Vagina (tissue), 2 donors: ENCODE measurements around the gene FHL2. TPM values are rescaled to one million over a fixed set of nuclear protein-coding genes. Genes with fewer than 3 reads are reported as not detected.

Experiments
- DNase-seq, 2 donors: peaks; one replicate each; pipeline ENCODE4 v3.0.0-alpha.2; 2017; ENCODE audit errors: extremely low spot score in 2 of 2
- H3K27ac ChIP-seq: fragments of 200-600 bp; sonication (generic); one replicate; pipeline ENCODE4 v1.5.1; 2019
- H3K27me3 ChIP-seq: fragments of 200-600 bp; sonication (generic); one replicate; pipeline ENCODE4 v1.5.1; 2019
- H3K36me3 ChIP-seq, 2 donors: fragments of 200-600 bp; sonication (generic); one replicate each; pipeline ENCODE4 v1.5.1; 2017 to 2019
- H3K4me1 ChIP-seq: fragments of 200-600 bp; sonication (generic); one replicate; pipeline ENCODE4 v1.5.1; 2019
- H3K4me3 ChIP-seq, 2 donors: fragments of 200-600 bp; sonication (generic); 1 replicate in 1 of 2; 2 replicates in 1 of 2; pipeline ENCODE4 v1.5.1; 2016 to 2019
- H3K9me3 ChIP-seq: fragments of 200-600 bp; sonication (generic); one replicate; pipeline ENCODE4 v1.5.1; 2019
- POLR2A ChIP-seq, 2 donors: fragments of 450-650 bp; IDR thresholded peaks; one replicate each; pipeline ENCODE4 v1.6.1; 2017; ENCODE audit warnings: antibody characterized with exemption in 2 of 2, mild to moderate bottlenecking in 2 of 2, moderate library complexity in 2 of 2
- POLR2AphosphoS5 ChIP-seq, 2 donors: sonication (generic); formaldehyde crosslinking; IDR thresholded peaks; one replicate each; pipeline ENCODE4 v1.9.0; 2017; ENCODE audit warnings: antibody characterized with exemption in 2 of 2, mild to moderate bottlenecking in 2 of 2, low read depth in 1 of 2; ENCODE audit not compliant: insufficient read depth in 1 of 2
- intact Hi-C: fragments of 100-400 bp; cut with DNase I; formaldehyde crosslinking; loops from one replicate; pipeline ENCODE4 v1.15.1; 2023
- total RNA-seq: library from RNA; depleted of rRNA; stranded (reverse); fragments of >200 nt; gene quantifications from one replicate; pipeline ENCODE4 v1.2.3, GENCODE V29; 2016
- TF ChIP-seq, protein P1 (sequence below), 3 experiments: fragments of 450-650 bp in 2 of 3; fragments of 200-600 bp in 1 of 3; sonication (generic) in 1 of 3; IDR thresholded peaks; one replicate each; pipeline ENCODE4 v1.5.1; 2017 to 2019; ENCODE audit warnings: antibody characterized with exemption in 3 of 3, mild to moderate bottlenecking in 2 of 3, moderate library complexity in 2 of 3

Gene FHL2
- total RNA-seq, 1 donor from 2014 or later, result 62.1 TPM

GRCh38 chr2:105409717-105410116, 10.9 kb upstream of the FHL2 start:
- intact Hi-C loops, result no loop called here
- peak; percentile 50 to 84 for TF ChIP-seq POLR2AphosphoS5 (IDR thresholded peaks at IDR 0.05; ENCODE audit: insufficient read depth in 1 of 2, low read depth in 1 of 2)
- TF ChIP-seq, protein P1, sequence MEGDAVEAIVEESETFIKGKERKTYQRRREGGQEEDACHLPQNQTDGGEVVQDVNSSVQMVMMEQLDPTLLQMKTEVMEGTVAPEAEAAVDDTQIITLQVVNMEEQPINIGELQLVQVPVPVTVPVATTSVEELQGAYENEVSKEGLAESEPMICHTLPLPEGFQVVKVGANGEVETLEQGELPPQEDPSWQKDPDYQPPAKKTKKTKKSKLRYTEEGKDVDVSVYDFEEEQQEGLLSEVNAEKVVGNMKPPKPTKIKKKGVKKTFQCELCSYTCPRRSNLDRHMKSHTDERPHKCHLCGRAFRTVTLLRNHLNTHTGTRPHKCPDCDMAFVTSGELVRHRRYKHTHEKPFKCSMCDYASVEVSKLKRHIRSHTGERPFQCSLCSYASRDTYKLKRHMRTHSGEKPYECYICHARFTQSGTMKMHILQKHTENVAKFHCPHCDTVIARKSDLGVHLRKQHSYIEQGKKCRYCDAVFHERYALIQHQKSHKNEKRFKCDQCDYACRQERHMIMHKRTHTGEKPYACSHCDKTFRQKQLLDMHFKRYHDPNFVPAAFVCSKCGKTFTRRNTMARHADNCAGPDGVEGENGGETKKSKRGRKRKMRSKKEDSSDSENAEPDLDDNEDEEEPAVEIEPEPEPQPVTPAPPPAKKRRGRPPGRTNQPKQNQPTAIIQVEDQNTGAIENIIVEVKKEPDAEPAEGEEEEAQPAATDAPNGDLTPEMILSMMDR (IDR thresholded peaks at IDR 0.05), result no peak
- no peaks in the 10 kb centered on the region for H3K27me3 ChIP-seq
- no peaks in the 10 kb centered on the region for H3K9me3 ChIP-seq
- H3K27ac ChIP-seq, result no peak overlapping the region
- no peak for DNase-seq
- H3K36me3 ChIP-seq, result no peaks in the 10 kb centered on the region
- H3K4me3 ChIP-seq, result no peak overlapping the region
- peaks cover 26% of the 10 kb centered on the region for H3K4me1 ChIP-seq

GRCh38 chr2:105407946-105408743, 9.3 kb upstream of the FHL2 start:
- H3K4me1 ChIP-seq, result peaks cover 32% of the 10 kb centered on the region
- no peak for DNase-seq
- H3K4me3 ChIP-seq, result no peak overlapping the region
- no peaks in the 10 kb centered on the region for H3K27me3 ChIP-seq
- no peak overlapping the region for H3K27ac ChIP-seq
- no peaks in the 10 kb centered on the region for H3K9me3 ChIP-seq
- no peaks in the 10 kb centered on the region for H3K36me3 ChIP-seq
- TF ChIP-seq POLR2AphosphoS5 (IDR thresholded peaks at IDR 0.05; ENCODE audit: insufficient read depth in 1 of 2, low read depth in 1 of 2) (no peak), POLR2A (IDR thresholded peaks at IDR 0.05) (no peak)
- TF ChIP-seq, protein P1 (IDR thresholded peaks at IDR 0.05), result no peak
- intact Hi-C loops, result no loop called here

DNA sequence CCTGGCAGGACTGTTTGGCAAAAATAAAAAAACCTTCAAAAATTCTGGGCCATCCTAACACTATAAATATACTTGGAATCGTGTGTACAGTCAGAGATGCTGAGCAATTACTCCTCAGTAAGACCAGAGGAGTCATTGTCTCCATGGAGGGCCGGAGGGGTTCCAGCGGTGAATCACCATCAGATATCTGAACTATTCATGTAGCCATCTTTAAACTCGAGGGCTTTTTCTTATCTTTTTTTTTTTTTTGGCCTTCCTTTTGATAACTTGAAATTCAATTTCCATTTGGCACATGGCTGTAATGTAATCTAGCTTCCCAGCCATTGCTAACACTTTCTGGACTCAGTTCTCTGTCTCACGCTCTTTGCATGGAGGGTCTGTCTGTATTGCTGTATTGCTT, 7.4 kb upstream of the FHL2 start:
- TF ChIP-seq, protein P1 (IDR thresholded peaks at IDR 0.05), result no peak
- TF ChIP-seq POLR2AphosphoS5 (IDR thresholded peaks at IDR 0.05; ENCODE audit: insufficient read depth in 1 of 2, low read depth in 1 of 2), result no peak
- intact Hi-C loops, result no loop called here

GRCh38 chr2:105405291-105405690, 6.4 kb upstream of the FHL2 start:
- Histone ChIP-seq H3K9me3 (no peaks in the 10 kb centered on the region), H3K27me3 (no peaks in the 10 kb centered on the region), H3K4me3 (no peak overlapping the region), H3K36me3 (no peaks in the 10 kb centered on the region), H3K27ac (peak overlapping the region; percentile 36), H3K4me1 (peaks cover 25% of the 10 kb centered on the region)
- no peak for DNase-seq
- intact Hi-C loops, result no loop called here
- TF ChIP-seq, protein P1 (IDR thresholded peaks at IDR 0.05), result no peak
- TF ChIP-seq POLR2A (IDR thresholded peaks at IDR 0.05) (no peak), POLR2AphosphoS5 (IDR thresholded peaks at IDR 0.05; ENCODE audit: insufficient read depth in 1 of 2, low read depth in 1 of 2) (no peak)

More for the DNA sequence above, 7.4 kb upstream of the FHL2 start:
- no peaks in the 10 kb centered on the region for H3K36me3 ChIP-seq
- H3K4me3 ChIP-seq, result no peak overlapping the region
- no peaks in the 10 kb centered on the region for H3K27me3 ChIP-seq
- H3K9me3 ChIP-seq, result no peaks in the 10 kb centered on the region
- H3K4me1 ChIP-seq, result peaks cover 32% of the 10 kb centered on the region
- no peak for DNase-seq
- H3K27ac ChIP-seq, result no peak overlapping the region

- intact Hi-C loops, result no loop called here
- H3K27me3 ChIP-seq, result no peaks in the 10 kb centered on the region
- H3K4me1 ChIP-seq, result peaks cover 24% of the 10 kb centered on the region
- H3K36me3 ChIP-seq, result no peaks in the 10 kb centered on the region
- no peaks in the 10 kb centered on the region for H3K9me3 ChIP-seq
- peak overlapping the region; percentile 36 for H3K27ac ChIP-seq
- DNase-seq, result no peak
- TF ChIP-seq POLR2AphosphoS5 (IDR thresholded peaks at IDR 0.05; ENCODE audit: insufficient read depth in 1 of 2, low read depth in 1 of 2) (no peak), POLR2A (IDR thresholded peaks at IDR 0.05) (no peak)
- TF ChIP-seq, protein P1 (IDR thresholded peaks at IDR 0.05), result no peak
- no peak overlapping the region for H3K4me3 ChIP-seq
Measured at GRCh38 chr2:105404736-105405135, 5.9 kb upstream of the FHL2 start.
